Cardiac fibroblast (primary cell): ENCODE measurements around the gene CHST8.

Experiments
- DNase-seq, 2 donors: peaks; one replicate each; pipeline versions ENCODE4 v3.0.0 to v3.0.0-alpha.2; 2010; ENCODE audit warnings: low read depth in 2 of 2
- H3K4me3 ChIP-seq, 2 donors: replicated peaks in 1 of 2; 1 replicate in 1 of 2; 2 replicates in 1 of 2; pipeline ENCODE4 v1.5.1; 2011; ENCODE audit warnings: low read depth in 2 of 2, low read length in 2 of 2, mild to moderate bottlenecking in 2 of 2, moderate library complexity in 1 of 2
- TF ChIP-seq, protein P1 (sequence below): IDR thresholded peaks from one replicate; pipeline ENCODE4 v1.5.1; 2011; ENCODE audit warnings: low read depth, mild to moderate bottlenecking, low read length, inconsistent platforms

The CHST8 gene

DNA sequence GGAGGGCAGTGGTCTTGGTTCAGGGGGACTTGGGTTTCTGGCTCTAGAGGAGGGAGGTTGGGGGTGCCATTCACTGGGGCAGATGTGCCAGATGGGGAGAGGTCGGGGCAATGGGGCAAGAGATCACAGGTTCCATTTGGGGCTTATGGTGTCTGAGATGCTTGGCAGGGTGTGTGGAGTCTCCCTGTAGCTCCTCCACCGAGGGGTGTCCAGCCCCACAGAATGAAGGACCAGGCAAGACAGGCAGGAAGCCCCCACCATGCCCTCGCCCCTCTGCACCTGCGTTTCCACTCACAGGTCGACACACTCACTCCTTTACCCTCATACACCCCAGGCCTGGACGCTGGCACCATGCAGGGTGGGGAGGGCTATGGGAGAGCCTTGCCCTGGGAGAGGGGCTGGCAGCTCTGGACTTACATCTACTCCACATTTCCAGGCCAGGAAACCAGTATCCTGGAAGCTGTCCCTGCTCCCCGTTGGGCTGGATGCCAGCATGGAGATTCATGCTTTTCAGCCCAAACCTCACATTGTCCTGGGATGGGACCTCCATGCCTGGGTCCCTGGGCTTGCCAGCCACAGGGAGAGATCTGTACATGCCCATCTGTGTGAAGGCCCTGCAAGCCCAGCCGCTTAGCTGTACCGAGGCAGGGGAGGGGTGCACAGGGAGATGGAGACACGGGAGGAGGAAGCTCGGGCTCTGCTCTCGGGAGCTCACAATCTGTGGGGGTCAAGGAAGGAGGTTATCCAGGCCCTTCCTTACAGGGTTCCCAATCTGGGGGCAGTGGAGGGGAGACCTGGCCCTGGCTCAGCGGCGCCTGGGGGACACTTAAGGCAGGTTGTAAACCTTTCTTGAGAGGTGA lies 77.1 kb downstream of the CHST8 start:
- TF ChIP-seq, protein P1, sequence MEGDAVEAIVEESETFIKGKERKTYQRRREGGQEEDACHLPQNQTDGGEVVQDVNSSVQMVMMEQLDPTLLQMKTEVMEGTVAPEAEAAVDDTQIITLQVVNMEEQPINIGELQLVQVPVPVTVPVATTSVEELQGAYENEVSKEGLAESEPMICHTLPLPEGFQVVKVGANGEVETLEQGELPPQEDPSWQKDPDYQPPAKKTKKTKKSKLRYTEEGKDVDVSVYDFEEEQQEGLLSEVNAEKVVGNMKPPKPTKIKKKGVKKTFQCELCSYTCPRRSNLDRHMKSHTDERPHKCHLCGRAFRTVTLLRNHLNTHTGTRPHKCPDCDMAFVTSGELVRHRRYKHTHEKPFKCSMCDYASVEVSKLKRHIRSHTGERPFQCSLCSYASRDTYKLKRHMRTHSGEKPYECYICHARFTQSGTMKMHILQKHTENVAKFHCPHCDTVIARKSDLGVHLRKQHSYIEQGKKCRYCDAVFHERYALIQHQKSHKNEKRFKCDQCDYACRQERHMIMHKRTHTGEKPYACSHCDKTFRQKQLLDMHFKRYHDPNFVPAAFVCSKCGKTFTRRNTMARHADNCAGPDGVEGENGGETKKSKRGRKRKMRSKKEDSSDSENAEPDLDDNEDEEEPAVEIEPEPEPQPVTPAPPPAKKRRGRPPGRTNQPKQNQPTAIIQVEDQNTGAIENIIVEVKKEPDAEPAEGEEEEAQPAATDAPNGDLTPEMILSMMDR: no peak
- H3K4me3 ChIP-seq: no peak overlapping the region
- DNase-seq: no peak

DNA sequence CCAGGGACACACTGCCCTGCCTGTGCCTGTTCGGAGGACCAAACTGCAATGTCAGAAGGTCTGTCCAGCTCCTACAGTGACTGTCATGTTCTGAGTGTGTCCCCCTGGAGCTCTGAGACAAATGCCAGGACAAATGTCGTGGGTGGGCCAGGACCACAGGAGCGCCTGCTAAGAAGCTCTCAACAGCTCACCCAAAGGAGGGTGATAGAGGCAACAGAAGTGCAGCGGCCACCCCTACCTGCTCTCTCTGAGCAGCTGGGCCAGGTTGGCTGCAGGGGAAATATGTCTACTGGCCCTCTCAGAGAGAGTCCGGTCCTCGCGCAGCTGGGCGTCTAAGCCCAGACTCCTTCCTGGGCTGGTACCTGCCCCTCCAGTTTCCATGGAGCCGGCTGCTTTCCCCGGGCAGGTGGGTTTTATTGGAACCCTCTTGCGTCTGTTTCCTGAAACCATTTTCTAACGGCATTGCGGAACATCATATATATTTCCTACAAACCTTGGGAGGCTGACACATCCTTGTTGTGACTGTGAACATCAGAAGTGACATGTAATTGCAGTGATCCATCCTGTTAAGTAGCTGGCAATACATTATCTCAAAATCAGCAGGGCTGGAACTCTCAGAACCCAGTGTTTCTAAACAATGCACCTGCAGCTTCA lies 78.1 kb downstream of the CHST8 start:
- H3K4me3 ChIP-seq: no peak overlapping the region
- TF ChIP-seq, protein P1: no peak
- DNase-seq: no peak

DNA sequence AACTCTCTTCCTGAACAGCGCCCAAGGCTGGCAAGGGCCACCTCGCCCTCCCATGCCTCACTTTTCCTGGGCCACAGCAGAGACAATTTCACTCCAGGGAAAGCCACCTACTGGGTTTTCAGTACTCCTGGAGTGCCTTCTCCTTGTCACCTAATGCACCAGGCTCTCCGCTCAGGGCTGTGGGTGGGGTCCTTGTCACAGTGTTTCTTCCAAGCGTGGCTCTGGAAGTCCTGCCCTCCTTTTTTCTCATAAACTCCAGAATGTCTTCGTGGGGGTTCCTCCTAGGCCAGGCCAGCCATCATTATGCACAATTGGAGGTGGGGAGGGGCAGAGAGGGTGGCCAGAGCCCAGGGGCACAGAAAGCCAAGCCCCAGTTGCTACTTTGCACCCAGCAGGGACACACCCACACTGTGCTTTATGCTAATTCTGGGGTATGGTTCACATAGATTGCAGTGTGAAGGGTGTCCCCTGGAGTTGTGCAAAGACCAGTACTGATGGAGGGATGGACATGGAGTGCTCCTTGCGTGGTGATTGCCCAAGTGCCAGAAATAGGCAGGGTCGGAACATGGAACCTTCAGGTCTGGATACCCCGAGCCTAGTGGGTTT lies 78.8 kb downstream of the CHST8 start:
- TF ChIP-seq, protein P1: no peak
- no peak for DNase-seq

DNA sequence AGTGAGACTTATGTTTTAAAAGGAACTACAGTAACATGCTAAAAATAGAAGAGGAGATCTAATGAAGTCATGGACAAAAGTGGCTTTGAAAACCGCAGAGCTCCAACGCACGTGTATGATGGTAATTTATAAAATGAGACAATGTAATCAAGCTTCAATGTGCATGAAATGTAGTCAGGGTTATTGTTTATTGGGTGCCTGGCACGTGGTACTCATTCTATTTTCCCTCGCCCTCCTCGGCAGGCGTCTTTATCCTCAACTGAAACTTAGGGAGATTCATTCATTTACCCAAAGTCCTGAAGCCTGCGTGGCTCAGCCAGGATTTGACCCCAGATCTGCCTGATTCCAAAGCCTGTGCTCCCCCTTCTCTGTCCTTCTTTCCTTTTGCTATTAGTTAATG lies 79.8 kb downstream of the CHST8 start:
- TF ChIP-seq, protein P1: no peak
- no peak for DNase-seq
- no peak overlapping the region for H3K4me3 ChIP-seq

More for the DNA sequence above, 78.8 kb downstream of the CHST8 start:
- H3K4me3 ChIP-seq: no peak overlapping the region

DNA sequence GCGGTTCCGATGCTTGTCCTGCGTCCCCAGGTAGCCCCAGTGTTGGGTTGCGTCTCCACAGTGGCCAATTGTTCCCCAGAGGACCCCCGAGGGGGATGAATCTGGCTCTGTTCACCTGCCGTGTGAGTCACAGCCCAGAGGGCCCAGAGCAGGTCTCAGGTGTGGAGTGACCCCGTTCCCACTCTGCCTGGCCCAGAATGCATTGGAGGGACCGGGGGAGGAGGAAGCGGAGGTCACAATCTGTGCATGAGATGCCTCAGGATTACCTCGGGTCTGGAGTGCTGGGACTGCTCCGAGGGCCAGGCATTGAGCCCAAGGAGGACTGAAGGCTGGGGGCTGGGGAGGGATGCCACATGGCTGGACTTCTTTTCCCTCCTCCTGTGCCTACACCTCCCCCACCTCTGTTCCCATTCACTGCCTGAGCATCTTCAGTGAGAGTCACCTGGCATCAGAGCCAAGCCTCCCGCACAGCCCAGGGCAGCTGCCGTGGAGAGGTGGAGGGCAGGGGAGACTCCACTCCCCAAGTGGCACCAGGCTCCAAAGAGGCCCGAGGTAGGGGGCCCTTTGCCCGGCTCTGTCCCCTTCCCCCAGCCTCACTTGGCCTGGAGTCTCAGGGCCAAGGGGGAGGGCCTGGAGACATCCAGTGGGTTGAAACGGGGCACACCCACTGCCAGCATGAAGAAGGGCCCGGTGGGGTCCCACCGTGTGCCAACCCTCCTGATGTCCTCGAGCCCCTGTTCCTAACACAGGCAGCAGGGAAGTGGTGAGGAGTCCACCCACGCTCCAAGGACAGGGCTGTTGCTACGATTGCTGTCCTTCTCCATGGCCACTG lies 81.1 kb downstream of the CHST8 start:
- DNase-seq: no peak
- TF ChIP-seq, protein P1: no peak
- no peak overlapping the region for H3K4me3 ChIP-seq

DNA sequence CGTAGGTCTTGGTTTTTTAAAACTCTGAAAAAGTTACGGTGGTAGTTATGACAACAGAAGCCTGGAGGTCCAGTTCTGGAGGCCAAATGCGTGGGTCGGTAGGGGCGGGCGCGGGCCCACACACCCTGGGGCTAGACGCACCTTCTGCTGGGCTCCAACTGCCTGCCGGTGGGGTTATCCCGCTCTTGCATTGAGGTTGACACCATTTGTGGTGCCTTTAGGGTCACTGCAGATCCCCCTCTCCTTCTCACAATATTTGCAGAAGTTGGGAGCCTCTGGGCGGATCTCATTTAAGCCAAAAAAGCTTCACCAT lies 81.6 kb downstream of the CHST8 start:
- no peak for DNase-seq
- TF ChIP-seq, protein P1: no peak
- no peak overlapping the region for H3K4me3 ChIP-seq
